ENCODE measurements around the gene DNASE2.
"Not testable (repeated sequence)": the region's sequence is repeated elsewhere in the genome, so short reads cannot be mapped to it uniquely, and the experiment has no call there.

The DNASE2 gene, protein sequence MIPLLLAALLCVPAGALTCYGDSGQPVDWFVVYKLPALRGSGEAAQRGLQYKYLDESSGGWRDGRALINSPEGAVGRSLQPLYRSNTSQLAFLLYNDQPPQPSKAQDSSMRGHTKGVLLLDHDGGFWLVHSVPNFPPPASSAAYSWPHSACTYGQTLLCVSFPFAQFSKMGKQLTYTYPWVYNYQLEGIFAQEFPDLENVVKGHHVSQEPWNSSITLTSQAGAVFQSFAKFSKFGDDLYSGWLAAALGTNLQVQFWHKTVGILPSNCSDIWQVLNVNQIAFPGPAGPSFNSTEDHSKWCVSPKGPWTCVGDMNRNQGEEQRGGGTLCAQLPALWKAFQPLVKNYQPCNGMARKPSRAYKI

GRCh38 chr19:12881172-12881808 lies at the start of gene DNASE2:
DNASE2 (minus strand) TSS chr19:12881449; CDS start chr19:12881375, 74 bp downstream.
- H3K4me3 ChIP-seq (ENCODE audit: low read depth in 1 of 2, low read length in 2 of 2) = peak within 1 kb of the TSS; percentile 74 to 79
- peaks cover 0 to 24% of the 10 kb centered on the region in 2 donors for H3K4me1 ChIP-seq (ENCODE audit: control insufficient read depth in 1 of 2, insufficient read depth in 2 of 2, low read length in 2 of 2)
- peak within 1 kb of the TSS; percentile 51 for H3K27ac ChIP-seq (ENCODE audit: low read length)
- peaks cover 0 to 21% of the 10 kb centered on the region in 2 donors for H3K36me3 ChIP-seq (ENCODE audit: control insufficient read depth in 1 of 2, insufficient read depth in 2 of 2, low read length in 2 of 2)
- no peaks in the 10 kb centered on the region for H3K27me3 ChIP-seq (ENCODE audit: low read depth, low read length)
- H3K9me3 ChIP-seq (ENCODE audit: control insufficient read depth in 1 of 2, low read length in 2 of 2) = peaks cover 0 to 5% of the 10 kb centered on the region in 2 donors

- Histone ChIP-seq H3K4me1 (ENCODE audit: control insufficient read depth in 1 of 2, insufficient read depth in 2 of 2, low read length in 2 of 2) (peaks cover 9 to 17% of the 10 kb centered on the region in 2 donors), H3K4me3 (ENCODE audit: low read depth in 1 of 2, low read length in 2 of 2) (no peak overlapping the region), H3K27me3 (ENCODE audit: low read depth, low read length) (no peaks in the 10 kb centered on the region), H3K36me3 (ENCODE audit: control insufficient read depth in 1 of 2, insufficient read depth in 2 of 2, low read length in 2 of 2) (peaks cover 25 to 40% of the 10 kb centered on the region in 2 donors), H3K9me3 (ENCODE audit: control insufficient read depth in 1 of 2, low read length in 2 of 2) (no peaks in the 10 kb centered on the region), H3K27ac (ENCODE audit: low read length) (no peak overlapping the region)
These were observed 48.9 kb upstream of the DNASE2 start for GRCh38 chr19:12930002-12930645.

GRCh38 chr19:12924621-12925310 lies 43.5 kb upstream of the DNASE2 start:
- H3K27ac ChIP-seq (ENCODE audit: low read length) = no peak overlapping the region
- no peak overlapping the region for H3K4me3 ChIP-seq (ENCODE audit: low read depth in 1 of 2, low read length in 2 of 2)
- peaks cover 37 to 61% of the 10 kb centered on the region in 2 donors for H3K36me3 ChIP-seq (ENCODE audit: control insufficient read depth in 1 of 2, insufficient read depth in 2 of 2, low read length in 2 of 2)
- no peaks in the 10 kb centered on the region for H3K9me3 ChIP-seq (ENCODE audit: control insufficient read depth in 1 of 2, low read length in 2 of 2)
- no peaks in the 10 kb centered on the region for H3K4me1 ChIP-seq (ENCODE audit: control insufficient read depth in 1 of 2, insufficient read depth in 2 of 2, low read length in 2 of 2)
- H3K27me3 ChIP-seq (ENCODE audit: low read depth, low read length) = no peaks in the 10 kb centered on the region

DNA sequence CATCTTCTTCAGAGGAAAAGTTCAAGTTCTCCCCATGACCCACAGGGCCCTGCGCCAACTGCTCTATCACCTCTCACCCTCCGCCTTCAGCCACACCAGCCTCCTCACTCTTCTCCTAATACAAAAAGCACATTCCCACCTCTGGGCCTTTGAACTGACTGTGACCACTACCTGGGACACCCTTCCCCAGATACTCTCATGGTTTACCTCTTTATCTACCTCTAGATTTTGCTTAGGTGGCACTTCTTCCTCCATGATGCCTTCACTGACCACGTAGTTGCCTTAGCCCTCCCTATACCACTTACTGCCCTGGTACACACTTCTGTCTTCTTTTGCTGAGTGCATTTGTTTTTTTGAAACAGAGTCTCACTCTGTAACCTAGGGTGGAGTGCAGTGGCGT lies 41.7 kb upstream of the DNASE2 start:
- Histone ChIP-seq H3K9me3 (ENCODE audit: control insufficient read depth in 1 of 2, low read length in 2 of 2) (no peaks in the 10 kb centered on the region), H3K4me1 (ENCODE audit: control insufficient read depth in 1 of 2, insufficient read depth in 2 of 2, low read length in 2 of 2) (no peaks in the 10 kb centered on the region), H3K36me3 (ENCODE audit: control insufficient read depth in 1 of 2, insufficient read depth in 2 of 2, low read length in 2 of 2) (peaks cover 29 to 47% of the 10 kb centered on the region in 2 donors), H3K27me3 (ENCODE audit: low read depth, low read length) (no peaks in the 10 kb centered on the region), H3K27ac (ENCODE audit: low read length) (no peak overlapping the region), H3K4me3 (ENCODE audit: low read depth in 1 of 2, low read length in 2 of 2) (no peak overlapping the region)

- H3K9me3 ChIP-seq (ENCODE audit: control insufficient read depth in 1 of 2, low read length in 2 of 2) = no peaks in the 10 kb centered on the region
- no peak overlapping the region for H3K4me3 ChIP-seq (ENCODE audit: low read depth in 1 of 2, low read length in 2 of 2)
- no peaks in the 10 kb centered on the region for H3K4me1 ChIP-seq (ENCODE audit: control insufficient read depth in 1 of 2, insufficient read depth in 2 of 2, low read length in 2 of 2)
- no peak overlapping the region for H3K27ac ChIP-seq (ENCODE audit: low read length)
- H3K36me3 ChIP-seq (ENCODE audit: control insufficient read depth in 1 of 2, insufficient read depth in 2 of 2, low read length in 2 of 2) = peaks cover 20 to 31% of the 10 kb centered on the region in 2 donors
- no peaks in the 10 kb centered on the region for H3K27me3 ChIP-seq (ENCODE audit: low read depth, low read length)
These were observed 39.8 kb upstream of the DNASE2 start for GRCh38 chr19:12921047-12921446.

GRCh38 chr19:12918253-12918652 lies 37.0 kb upstream of the DNASE2 start:
- Histone ChIP-seq H3K9me3 (ENCODE audit: control insufficient read depth in 1 of 2, low read length in 2 of 2) (no peaks in the 10 kb centered on the region), H3K27ac (ENCODE audit: low read length) (no peak overlapping the region), H3K36me3 (ENCODE audit: control insufficient read depth in 1 of 2, insufficient read depth in 2 of 2, low read length in 2 of 2) (peaks cover 7 to 13% of the 10 kb centered on the region in 2 donors), H3K4me3 (ENCODE audit: low read depth in 1 of 2, low read length in 2 of 2) (no peak overlapping the region), H3K4me1 (ENCODE audit: control insufficient read depth in 1 of 2, insufficient read depth in 2 of 2, low read length in 2 of 2) (peaks cover 6 to 11% of the 10 kb centered on the region in 2 donors), H3K27me3 (ENCODE audit: low read depth, low read length) (no peaks in the 10 kb centered on the region)

- H3K4me3 ChIP-seq (ENCODE audit: low read depth in 1 of 2, low read length in 2 of 2); H3K27me3 ChIP-seq (ENCODE audit: low read depth, low read length); H3K9me3 ChIP-seq (ENCODE audit: control insufficient read depth in 1 of 2, low read length in 2 of 2); H3K36me3 ChIP-seq (ENCODE audit: control insufficient read depth in 1 of 2, insufficient read depth in 2 of 2, low read length in 2 of 2); H3K27ac ChIP-seq (ENCODE audit: low read length): not testable (repeated sequence)
- peaks cover 7 to 26% of the 10 kb centered on the region in 2 donors for H3K4me1 ChIP-seq (ENCODE audit: control insufficient read depth in 1 of 2, insufficient read depth in 2 of 2, low read length in 2 of 2)
These were observed 34.6 kb upstream of the DNASE2 start for GRCh38 chr19:12915860-12916259.

DNA sequence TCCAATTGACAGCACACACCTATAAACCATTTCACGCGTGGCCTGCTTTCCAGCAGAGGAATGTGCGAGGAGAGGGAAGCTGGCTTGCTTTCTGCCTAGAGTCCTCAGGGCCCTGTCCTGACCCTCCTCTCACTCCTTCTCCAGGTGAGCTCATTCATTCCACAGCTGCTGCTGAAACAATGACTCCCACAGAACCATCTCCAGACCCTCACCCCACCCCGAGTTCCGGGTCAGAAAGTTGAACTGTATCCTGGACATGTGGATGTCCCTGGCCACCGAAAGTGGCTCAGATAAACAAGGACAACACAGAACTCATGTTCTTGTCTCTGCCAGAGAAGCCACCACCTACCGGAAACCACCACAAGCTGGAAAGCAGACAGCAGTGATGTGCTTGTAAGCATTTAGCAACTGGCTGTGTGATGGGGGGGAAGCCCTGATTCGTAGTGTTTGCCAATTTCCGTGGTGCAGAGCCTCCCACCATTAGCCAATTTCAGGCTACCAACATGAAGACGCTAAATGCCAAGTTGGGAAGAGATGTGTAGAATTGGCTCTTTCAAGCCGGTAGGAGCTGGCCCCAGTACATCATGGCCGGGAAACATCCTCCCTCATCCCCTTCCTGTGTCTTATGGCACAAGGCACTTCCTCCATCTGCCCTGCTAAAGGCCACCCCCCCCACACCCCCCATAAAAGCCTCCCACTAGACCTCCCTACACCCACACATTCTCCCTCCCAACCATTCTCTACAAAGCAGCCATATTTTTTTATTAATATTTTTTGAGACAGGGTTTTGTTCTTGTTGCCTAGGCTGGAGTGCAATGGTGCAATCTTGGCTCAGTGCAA lies 32.8 kb upstream of the DNASE2 start:
- Histone ChIP-seq H3K27ac (ENCODE audit: low read length) (peak overlapping the region; percentile 65), H3K36me3 (ENCODE audit: control insufficient read depth in 1 of 2, insufficient read depth in 2 of 2, low read length in 2 of 2) (no peaks in the 10 kb centered on the region), H3K9me3 (ENCODE audit: control insufficient read depth in 1 of 2, low read length in 2 of 2) (no peaks in the 10 kb centered on the region), H3K27me3 (ENCODE audit: low read depth, low read length) (no peaks in the 10 kb centered on the region), H3K4me3 (ENCODE audit: low read depth in 1 of 2, low read length in 2 of 2) (no peak overlapping the region), H3K4me1 (ENCODE audit: control insufficient read depth in 1 of 2, insufficient read depth in 2 of 2, low read length in 2 of 2) (peaks cover 7 to 26% of the 10 kb centered on the region in 2 donors)

- Histone ChIP-seq H3K27me3 (ENCODE audit: low read depth, low read length) (no peaks in the 10 kb centered on the region), H3K36me3 (ENCODE audit: control insufficient read depth in 1 of 2, insufficient read depth in 2 of 2, low read length in 2 of 2) (no peaks in the 10 kb centered on the region), H3K9me3 (ENCODE audit: control insufficient read depth in 1 of 2, low read length in 2 of 2) (no peaks in the 10 kb centered on the region), H3K4me1 (ENCODE audit: control insufficient read depth in 1 of 2, insufficient read depth in 2 of 2, low read length in 2 of 2) (peaks cover 7 to 26% of the 10 kb centered on the region in 2 donors), H3K27ac (ENCODE audit: low read length) (peak overlapping the region; percentile 65), H3K4me3 (ENCODE audit: low read depth in 1 of 2, low read length in 2 of 2) (peak overlapping the region; percentile 30 to 34)
These were observed 31.8 kb upstream of the DNASE2 start for GRCh38 chr19:12913011-12913561.

DNA sequence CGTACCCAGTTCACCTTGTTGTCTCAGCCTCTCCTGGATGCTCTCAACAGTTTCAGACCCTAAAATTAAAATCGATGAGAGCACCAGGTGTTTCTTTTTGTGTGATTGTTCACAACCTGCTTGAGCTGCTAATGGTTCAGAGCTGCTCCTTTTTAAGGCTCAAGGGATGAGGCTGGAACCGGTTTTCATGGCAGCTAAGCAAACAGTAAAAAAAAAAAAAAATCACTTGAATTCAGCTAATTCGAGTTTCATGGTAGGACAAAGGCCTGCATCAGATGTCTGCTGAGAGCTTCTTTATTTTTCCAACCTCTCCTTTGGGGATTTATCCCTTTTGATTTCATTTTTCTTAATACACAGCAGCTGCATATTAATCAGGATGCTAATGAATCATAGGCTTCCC lies 31.3 kb upstream of the DNASE2 start:
- Histone ChIP-seq H3K36me3 (ENCODE audit: control insufficient read depth in 1 of 2, insufficient read depth in 2 of 2, low read length in 2 of 2) (no peaks in the 10 kb centered on the region), H3K27ac (ENCODE audit: low read length) (no peak overlapping the region), H3K27me3 (ENCODE audit: low read depth, low read length) (no peaks in the 10 kb centered on the region), H3K4me1 (ENCODE audit: control insufficient read depth in 1 of 2, insufficient read depth in 2 of 2, low read length in 2 of 2) (peaks cover 7 to 26% of the 10 kb centered on the region in 2 donors), H3K4me3 (ENCODE audit: low read depth in 1 of 2, low read length in 2 of 2) (peak overlapping the region; percentile 30 to 34), H3K9me3 (ENCODE audit: control insufficient read depth in 1 of 2, low read length in 2 of 2) (no peaks in the 10 kb centered on the region)
